Measurements from ENCODE around the gene MMAA.
"Not testable (repeated sequence)": the region's sequence is repeated elsewhere in the genome, so short reads cannot be mapped to it uniquely, and the experiment has no call there.

The MMAA gene

GRCh38 chr4:145635117-145635516 is 15.9 kb downstream of the MMAA start:
- no peak for DNase-seq (ENCODE audit: low read depth, low spot score)

GRCh38 chr4:145635630-145636029 is 16.4 kb downstream of the MMAA start:
- no peak for DNase-seq (ENCODE audit: low read depth, low spot score)

- no peak for DNase-seq (ENCODE audit: low read depth, low spot score)
These were observed 20.1 kb downstream of the MMAA start for GRCh38 chr4:145639186-145639698.

- DNase-seq (ENCODE audit: low read depth, low spot score), result not testable (repeated sequence)
These were observed 21.1 kb downstream of the MMAA start for GRCh38 chr4:145640236-145640635.

GRCh38 chr4:145643295-145643694 is 24.1 kb downstream of the MMAA start:
- no peak for DNase-seq (ENCODE audit: low read depth, low spot score)

- DNase-seq (ENCODE audit: low read depth, low spot score), result no peak
These were observed 25.5 kb downstream of the MMAA start for GRCh38 chr4:145644699-145645098.

GRCh38 chr4:145656156-145656555 is 37.0 kb downstream of the MMAA start:
- no peak for DNase-seq (ENCODE audit: low read depth, low spot score)

GRCh38 chr4:145660064-145660463 is 40.9 kb downstream of the MMAA start:
- no peak for DNase-seq (ENCODE audit: low read depth, low spot score)

GRCh38 chr4:145663194-145663593 is 44.0 kb downstream of the MMAA start:
- no peak for DNase-seq (ENCODE audit: low read depth, low spot score)

GRCh38 chr4:145665773-145666172 is 46.6 kb downstream of the MMAA start:
- DNase-seq (ENCODE audit: low read depth, low spot score), result no peak

- no peak for DNase-seq (ENCODE audit: low read depth, low spot score)
These were observed 51.2 kb downstream of the MMAA start for GRCh38 chr4:145670422-145670821.

- peak; percentile 48 for DNase-seq (ENCODE audit: low read depth, low spot score)
These were observed 60.3 kb downstream of the MMAA start for GRCh38 chr4:145679520-145679919.

GRCh38 chr4:145679991-145680455 is 60.8 kb downstream of the MMAA start, which contains the start of gene C4orf51:
Gene C4orf51, plus strand, starts transcription at chr4:145680146. Its CDS starts 58 bp downstream, at chr4:145680204.
- no peak for DNase-seq (ENCODE audit: low read depth, low spot score)

GRCh38 chr4:145680902-145681301 is 61.7 kb downstream of the MMAA start:
- DNase-seq (ENCODE audit: low read depth, low spot score), result no peak

DNA sequence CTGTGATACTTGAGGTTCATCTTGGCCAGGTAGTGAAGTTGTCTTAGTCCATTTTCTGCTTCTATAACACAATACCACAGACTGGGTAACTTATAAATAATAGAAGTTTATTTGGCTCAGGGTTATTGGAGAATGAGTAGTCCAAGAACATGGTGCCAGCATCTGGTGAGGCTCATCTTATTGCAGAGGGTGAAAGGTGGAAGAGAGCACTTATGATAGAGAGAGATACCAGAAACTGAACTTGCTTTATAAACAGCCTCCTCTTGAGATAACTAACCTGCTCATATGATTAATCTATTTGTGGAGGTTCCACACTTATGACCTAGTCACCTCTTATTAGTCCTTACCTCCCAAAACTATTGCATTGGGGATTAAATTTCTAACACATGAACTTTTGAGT is 62.3 kb downstream of the MMAA start:
- no peak for DNase-seq (ENCODE audit: low read depth, low spot score)

DNA sequence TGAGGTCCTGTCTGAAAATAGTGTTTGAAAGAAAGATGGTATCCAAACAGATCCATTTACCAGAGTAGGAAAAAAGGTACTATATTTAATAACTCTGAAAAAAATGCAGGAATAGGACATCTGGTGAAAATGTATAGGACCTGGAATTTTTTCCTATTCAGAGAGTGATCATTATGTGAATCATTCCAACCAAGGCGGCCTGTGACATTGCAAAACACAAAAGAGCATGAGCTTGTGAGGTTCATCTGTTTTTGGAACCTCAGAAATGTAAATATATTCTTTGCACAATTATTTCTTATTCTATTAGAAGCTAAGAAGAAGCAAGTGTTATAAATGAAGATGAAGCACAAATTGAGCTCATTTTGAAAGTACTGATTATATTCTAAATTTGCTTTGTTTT is 62.8 kb downstream of the MMAA start:
- DNase-seq (ENCODE audit: low read depth, low spot score), result no peak

GRCh38 chr4:145686991-145687390 is 67.8 kb downstream of the MMAA start:
- no peak for DNase-seq (ENCODE audit: low read depth, low spot score)

GRCh38 chr4:145690610-145691009 is 71.4 kb downstream of the MMAA start:
- DNase-seq (ENCODE audit: low read depth, low spot score), result no peak

GRCh38 chr4:145691416-145691815 is 72.2 kb downstream of the MMAA start:
- not testable (repeated sequence) for DNase-seq (ENCODE audit: low read depth, low spot score)

DNA sequence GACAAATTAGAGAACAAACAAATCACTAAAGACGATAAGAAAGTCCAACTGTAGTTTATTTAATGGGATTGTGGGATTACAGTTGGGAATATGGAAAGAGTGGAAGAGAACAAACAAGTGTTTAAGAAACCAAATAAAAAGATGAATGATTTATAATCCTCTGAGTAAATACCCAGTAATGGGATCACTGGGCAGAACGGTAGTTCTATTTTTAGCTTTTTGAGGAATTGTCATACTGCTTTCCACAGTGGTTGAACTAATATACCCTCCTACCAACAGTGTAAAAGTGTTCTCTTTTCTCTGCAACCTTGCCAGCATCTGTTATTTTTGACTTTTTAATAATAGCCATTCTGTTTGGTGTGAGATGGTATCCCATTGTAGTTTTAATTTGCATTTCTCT is 75.7 kb downstream of the MMAA start:
- no peak for DNase-seq (ENCODE audit: low read depth, low spot score)

DNA sequence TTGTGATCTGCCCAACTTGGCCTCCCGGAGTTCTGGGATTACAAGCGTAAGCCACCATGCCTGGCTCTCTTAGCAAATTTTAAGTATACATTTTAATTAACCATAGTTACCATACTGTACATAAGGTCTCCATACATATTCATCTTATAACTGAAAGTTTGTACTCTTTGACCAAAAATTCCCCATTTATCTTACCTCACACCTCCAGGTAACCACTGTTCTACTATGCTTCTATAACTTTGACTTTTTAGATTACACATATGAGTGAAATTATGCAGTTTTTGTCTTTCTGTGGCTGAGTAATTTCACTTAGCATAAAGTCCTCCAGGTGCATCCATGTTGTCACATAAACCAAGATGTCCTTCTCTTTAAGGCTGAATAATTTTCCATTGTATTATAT is 78.1 kb downstream of the MMAA start:
- no peak for DNase-seq (ENCODE audit: low read depth, low spot score)

DNA sequence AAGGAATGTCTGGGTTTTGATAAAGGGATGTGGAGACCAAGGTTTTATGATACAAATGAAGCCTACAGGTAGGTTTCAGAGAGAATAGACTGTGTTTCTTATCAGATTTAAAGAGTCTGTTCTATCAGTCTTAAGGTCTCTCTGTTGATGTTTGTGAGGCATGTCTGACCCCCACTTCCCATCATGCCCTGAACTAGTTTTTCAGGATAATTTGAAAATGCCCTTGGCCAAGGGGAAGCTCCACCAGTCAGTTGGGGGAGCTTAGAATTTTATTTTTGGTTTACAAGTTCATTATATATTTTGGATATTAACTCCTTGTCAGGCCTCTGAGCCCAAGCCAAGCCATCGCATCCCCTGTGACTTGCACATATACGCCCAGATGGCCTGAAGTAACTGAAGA is 79.3 kb downstream of the MMAA start:
- no peak for DNase-seq (ENCODE audit: low read depth, low spot score)

DNA sequence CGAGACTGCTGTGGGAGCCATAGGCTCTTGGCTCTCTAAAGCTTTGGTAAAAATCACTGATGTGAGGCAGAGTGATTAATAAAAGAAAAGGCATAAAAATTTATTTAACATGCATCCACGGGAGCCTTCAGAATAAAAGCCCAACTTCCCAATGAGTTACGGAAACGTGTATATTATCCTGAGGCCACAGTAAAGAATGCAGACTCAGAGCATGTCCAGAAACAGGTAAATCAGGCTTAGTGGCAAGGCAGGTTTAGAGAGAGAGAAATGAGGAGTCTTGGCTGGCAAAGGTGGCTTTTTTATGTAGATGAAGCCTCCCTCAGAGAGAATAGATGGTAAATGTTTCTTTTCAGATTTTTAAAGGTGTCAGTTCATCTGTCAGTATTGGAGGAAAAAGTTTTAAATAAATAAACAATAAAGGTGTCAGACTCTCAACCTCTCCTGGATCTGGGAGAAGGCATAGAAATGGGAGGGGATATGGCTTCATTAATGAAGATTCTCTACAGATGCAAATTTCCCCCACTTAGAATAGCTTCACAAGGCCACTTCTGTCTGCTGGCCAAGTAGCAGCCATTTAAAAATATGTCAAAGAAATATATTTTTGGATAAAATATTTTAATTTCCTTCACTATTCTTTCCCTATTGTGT is 84.8 kb downstream of the MMAA start:
- DNase-seq (ENCODE audit: low read depth, low spot score), result no peak

DNA sequence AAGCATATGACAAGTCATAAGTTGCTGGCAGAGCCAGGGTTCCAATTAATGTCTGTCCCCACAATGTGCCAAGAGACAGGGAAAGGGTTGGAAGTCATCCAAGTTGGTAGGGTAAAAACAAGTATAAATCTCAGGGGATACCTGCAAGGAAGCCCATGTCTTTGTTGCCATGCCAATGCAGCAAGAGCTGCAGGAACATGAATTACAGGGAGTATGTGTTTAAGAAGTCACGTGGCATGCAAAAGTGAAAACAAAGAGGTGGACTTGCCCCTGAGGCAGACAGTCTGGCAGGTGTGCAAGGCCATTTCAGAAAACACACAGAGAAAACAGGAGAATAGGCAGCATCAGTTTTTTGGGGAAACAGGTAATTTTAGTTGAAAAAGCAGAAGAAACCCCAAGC is 90.2 kb downstream of the MMAA start:
- DNase-seq (ENCODE audit: low read depth, low spot score), result no peak

Data from brain pericyte (primary cell).